Measurements from ENCODE around the gene CER1.
"Not testable (repeated sequence)": the region's sequence is repeated elsewhere in the genome, so short reads cannot be mapped to it uniquely, and the experiment has no call there.

The CER1 gene

DNA sequence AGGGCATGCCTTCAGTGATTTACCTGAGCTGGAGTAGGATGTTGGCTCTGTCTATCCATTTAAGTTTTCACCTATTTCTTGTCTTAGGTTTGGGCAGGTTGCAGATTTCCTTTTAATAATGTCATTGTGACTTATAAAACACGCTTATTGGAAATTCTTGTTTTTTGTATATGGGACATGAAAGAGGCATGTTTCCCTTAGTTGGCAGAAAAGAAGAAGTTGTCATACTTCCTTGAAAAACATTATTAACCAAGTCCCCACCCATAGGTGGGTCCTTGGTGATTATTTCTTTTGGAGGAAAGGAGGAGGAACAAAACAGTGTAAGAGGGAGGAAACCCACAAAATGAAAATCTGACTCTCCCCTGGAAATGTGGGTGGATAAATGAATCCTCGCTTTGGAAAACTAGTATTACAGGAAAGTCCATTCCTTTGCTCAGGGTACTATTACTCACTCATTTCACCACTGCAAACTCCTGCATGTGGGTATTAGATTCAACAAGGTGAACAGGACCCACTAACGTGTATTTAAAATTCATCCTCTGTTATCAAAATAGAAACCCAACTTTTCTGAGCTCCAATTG is 9.3 kb downstream of the CER1 start:
- no peak for DNase-seq

DNA sequence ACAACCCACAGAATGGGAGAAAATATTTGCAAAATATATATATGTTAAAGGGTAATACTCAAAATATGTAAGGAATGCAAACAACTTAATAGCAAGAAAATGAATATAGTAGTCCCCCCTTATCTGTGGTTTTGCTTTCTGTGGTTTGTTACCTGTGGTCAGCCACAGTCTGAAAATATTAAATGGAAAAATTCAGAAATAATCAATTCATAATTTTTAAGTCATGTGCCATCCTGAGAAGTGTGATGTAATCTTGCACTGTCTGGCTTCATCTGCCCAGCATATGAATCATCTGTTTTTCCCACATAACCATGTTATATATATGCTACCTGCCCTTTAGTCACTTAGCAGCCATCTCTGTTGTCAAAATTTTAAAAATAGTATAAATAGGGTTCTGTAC is 11.7 kb downstream of the CER1 start:
- no peak for DNase-seq

DNA sequence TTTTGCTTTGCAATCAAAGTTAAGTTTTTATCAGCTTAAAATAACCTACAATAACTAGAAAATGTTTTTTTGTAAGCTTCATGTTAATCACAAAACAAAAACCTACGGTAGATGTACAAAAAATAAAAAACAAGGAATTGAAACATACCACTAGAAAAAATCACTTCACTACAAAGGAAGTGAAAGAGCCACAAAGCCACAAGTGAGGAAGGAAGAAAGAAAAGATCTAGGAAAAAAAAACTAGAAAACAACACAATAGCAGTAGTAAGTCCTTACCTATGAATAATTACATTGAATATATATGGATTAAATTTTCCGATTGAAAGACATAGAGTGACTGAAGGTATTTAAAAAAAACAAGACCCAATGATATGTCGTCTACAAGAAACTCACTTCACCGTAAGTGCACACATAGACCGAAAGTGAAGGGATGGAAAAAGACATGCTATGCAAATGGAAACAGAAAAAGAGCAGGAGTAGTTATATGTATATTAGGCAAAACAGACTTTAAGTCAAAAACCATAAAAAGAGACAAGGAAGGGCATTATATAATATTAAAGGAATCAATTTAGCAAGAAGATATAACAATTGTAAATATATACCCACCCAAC is 15.9 kb downstream of the CER1 start:
- no peak for DNase-seq

DNA sequence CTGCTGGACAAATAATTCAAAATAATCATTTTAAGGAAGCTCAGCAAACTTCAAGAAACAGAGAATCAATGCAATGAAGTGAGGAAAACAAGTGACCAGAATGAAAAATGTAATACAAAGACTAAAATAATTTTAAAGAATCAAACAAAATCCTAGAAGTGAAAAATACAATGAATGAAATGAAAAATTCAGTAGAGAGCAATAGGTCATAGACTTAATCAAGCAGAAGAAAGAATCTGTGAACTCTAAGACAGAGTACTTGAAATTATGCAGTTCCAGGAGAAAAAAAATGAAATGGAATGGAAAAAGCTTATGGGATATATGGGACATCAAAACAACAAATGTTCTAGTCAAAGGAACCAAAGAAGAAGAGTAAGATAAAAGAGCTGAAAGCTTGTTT is 17.5 kb downstream of the CER1 start:
- DNase-seq: no peak

DNA sequence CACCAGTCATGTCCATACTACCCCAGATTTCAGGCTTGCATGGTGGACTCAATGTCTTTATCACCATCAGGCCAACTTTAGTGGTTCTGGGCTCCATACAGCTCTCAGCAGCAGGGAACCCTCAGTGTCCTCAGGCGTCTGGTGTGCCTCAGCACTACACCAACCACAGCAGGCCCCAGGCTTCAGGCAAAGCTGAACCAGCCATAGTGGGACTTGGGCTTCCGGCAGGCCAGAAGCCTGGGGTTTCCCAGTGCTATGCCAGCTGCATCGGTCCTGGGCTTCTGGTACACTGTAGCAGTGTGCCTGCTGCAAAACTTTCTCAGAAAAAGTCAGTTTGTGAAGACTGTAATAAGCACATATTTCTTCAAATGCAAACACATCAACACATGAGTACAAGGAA is 18.3 kb downstream of the CER1 start:
- no peak for DNase-seq

DNA sequence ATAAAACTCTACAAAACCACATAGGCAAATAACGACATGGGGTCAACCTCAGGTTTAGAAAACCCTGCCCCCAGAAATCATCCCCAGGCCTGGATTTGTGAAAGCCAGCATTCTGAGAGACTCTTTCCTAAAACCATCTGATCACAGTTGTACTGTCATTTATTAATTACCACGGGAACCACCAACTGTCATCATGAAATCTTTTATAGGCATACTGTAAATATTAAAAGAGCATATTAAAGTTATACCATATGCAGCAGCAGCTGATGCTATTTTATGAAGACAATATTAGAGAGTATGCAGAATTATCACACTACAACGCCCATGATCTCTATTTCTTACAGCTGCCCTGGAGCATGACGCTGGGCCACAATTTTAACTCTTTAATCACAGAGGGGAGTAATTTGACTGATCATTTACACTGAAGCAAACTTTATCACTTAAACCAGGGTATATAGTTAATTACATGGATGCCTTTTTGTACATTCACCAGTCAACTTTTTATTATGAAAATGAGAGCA is 20.3 kb downstream of the CER1 start:
- no peak for DNase-seq

DNA sequence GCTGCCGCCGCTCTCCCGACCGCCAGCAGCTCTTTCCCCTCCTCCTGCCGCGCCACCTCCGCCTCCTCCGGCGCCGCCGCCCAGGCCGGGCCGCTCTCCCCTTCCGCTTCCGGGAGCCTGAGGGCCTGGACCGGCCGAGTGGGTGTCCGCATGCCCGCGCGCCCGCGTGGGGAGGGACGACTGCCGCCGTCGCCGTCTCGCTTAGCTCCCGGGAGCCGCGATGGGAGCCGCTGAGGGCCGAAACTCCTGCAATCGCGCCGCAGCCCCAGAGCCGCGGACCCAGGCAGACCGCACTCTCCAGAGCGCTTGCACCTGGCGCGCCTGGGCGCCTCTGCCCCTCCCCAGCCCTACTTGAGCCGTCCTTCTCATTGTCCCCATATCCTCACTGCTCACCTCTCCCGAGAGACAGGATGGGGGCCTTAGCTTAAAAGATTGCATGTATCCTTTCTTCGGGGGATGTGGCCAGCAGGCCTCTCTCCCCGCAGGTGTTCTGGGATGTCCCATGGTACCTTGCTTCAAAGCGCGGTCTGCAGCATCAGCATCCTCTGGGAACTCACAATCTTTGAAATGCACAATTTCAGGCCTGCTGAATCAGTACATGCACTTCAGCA is 29.2 kb downstream of the CER1 start, which contains the start of gene ZDHHC21:
Gene ZDHHC21 (minus strand): TSS at position 182 of the 611 bp plus-strand sequence. CDS start 19,092 bp downstream, outside the sequence.
- DNase-seq: peak; percentile 83

DNA sequence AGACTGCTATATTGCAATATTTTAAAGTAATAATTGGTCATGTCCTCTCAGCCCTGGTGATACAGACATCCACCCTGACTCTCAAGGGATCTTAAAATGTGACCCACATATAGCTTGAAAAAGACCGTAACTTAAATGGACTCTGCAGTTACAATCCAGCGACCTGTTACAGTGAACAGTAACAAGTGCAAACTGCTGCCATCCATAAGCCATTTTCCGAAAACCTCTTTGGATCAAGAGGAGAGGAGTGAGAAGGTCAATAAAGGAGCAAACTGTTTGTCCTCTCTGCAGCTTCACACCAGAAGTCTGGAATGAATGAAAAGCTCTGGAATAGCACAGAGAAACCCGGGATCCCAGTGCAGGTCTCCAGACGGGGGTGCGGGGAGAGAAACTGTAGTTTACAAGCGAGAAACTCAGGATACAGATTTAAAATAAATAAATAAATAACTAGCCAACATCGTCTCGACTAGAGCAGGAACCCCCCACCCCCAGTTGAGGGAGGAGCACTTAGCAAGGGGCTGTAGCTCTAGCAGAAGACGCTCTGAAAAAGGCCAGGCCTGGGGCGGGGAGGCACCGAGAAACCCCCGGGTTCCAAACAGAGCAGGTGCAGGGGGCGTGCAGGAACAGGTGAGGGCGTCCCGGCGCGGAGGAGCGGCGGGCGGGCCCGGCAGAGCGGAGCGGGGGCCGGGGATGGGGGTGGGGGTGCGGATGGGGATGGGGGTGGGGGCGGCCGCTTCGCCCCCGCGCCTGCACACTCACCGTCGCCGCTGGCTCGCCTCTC is 29.9 kb downstream of the CER1 start:
- DNase-seq: peak; percentile 67

DNA sequence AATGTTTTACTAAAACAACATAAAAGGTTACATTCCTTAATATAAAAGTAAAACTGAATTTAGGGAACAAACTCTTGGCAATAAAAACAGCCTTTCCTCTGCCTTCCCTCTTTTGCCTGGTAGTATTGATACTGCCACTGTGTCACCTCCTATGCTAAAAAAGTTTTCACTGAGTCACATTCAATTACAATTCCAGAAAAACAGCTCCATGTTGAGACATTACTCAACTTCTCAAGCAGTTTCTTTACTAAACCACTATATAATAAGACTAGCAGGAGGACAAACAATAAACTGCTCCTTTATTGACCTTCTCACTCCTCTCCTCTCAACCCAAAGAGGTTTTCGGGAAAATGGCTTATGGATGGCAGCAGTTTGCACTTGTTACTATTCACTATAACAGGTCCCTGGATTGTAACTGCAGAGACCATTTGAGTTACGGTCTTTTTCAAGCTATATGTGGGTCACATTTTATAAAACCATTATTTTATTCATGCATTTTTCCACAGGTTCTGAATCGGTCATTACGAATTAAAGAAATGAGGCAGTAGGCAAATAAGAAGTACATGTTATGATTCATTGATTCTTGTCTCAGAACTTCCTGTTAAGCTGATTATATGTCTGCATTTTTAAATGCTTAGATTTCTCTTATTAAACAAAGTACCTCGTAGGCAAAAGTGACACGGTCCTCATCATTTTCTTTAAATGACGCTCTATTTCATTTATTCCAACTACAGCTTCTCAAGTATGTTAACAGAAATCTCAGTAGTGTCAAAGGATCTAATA is 31.4 kb downstream of the CER1 start:
- no peak for DNase-seq

DNA sequence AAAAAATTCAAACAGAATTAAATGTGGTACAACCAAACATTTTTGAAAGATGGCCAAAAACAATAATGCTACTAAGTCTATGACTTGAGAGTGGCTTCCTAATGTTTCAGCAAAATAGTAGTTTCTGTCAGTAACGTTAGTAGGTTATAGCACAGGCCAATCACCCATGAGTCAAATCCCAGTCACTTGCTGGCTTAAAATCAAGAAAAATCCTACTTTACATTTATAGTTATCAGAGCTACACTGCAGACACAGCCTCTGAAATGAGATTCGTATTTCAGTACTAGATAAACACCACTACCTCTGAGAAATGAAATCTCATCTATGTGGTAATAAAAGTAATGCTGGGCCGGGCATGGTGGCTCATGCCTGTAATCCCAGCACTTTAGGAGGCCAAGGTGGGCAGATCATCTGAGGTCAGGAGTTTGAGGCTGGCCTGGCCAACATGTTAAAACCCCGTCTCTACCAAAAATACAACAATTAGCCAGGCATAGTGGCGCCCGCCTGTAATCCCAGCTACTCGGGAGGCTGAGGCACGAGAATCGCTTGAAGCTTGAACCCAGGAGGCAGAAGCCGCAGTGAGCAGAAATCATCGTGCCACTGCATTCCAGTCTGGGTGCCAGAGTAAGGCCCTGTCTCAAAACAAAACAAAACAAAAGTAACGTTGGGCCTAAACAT is 35.4 kb downstream of the CER1 start:
- DNase-seq: no peak

DNA sequence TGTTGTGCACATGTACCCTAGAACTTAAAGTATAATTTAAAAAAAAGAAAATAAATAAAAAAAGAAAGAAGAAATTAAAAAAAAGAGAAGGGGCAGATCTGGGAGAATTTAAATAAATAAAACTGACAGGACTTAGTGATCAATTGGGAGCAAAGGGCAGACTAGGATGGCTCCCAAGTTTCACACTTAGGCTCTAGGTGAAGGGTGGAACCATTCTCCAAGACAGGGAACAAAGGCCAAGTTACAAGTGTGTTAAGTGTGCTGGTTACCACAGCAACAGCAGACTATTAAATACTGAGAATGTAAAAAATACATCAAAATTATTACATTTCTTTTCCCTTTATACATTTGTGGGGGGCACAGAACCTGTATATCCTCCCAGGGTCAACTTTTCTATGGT is 36.4 kb downstream of the CER1 start:
- no peak for DNase-seq

DNA sequence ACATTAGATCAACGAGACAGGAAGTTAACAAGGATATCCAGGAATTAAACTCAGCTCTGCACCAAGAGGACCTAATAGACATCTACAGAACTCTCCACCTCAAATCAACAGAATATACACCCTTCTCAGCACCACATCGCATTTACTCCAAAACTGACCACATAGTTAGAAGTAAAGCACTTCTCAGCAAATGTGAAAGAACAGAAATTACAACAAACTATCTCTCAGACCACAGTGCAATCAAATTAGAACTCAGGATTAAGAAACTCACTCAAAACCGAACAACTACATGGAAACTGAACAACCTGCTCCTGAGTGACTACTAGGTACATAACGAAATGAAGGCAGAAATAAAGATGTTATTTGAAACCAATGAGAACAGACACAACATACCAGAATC is 39.9 kb downstream of the CER1 start:
- DNase-seq: not testable (repeated sequence)

DNA sequence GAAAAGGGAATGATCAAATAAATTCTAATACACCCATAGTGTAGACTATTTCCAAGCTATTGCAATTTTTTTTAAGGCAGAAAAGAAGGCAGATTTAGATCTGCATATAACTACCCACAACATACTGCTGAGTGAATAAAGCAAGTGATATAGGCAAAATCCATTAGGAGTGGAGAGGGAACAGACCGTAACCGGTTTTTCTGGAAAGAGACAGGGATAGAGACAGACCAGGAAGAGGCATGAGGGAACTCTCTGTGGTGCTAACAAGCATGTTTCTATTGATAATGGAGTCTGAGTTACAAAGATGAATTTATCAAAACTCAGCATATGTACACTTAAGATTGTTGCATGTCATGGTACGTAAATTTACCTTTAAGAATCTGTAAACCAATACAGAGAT is 43.8 kb downstream of the CER1 start:
- DNase-seq: no peak

DNA sequence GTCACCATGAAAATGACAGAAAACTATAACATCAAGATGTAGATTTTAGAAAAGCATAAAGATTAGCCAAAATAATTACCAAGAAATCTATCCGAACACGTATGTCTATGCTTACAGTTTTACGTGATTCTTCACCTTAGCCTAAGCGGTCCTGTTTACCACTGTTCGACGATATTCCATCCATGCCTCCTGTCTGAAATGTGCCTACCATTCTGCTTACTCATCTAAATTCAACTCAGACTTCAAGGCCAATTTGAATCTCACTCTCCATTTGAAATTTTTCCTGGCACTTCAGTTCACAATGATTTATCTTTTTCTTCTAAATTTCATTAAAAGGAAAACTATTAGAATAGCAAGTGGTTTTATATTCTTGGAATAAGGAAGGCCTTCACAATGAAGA is 44.7 kb downstream of the CER1 start:
- no peak for DNase-seq

DNA sequence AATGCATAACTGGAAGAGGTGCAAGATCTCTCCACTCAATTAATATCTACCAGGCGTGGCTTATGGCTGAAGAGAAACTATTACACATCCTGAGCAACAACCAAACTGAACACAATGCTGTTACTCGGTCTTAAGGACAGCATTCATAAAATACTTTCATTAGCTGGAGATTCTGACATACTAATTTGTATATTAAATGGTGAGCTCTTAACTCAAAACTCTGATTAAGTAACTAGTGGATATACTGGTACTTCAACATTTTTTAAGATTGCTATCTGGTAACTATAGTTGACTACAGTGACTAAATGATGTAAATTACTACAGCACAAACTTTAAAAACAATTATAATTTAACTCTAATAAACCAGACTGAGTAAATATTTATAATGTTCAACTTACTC is 45.1 kb downstream of the CER1 start:
- DNase-seq: no peak

DNA sequence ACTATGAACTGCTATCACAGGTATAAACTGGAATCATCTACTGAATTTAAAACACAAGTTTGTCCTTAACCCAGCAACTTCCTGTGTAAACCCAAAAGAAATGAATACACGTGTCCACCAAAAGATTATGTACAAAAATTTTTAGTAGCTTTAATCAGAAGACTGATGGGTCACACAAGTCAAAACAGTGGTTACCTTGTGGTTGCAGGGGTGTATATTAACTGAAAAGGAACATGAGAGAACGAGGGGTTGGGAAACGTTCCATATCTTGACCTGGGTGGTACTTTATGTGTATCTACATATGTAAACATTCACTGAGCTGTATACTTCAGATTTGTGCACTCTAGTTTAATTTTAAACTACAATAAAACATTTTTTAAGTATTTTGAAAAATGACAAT is 47.9 kb downstream of the CER1 start:
- no peak for DNase-seq

DNA sequence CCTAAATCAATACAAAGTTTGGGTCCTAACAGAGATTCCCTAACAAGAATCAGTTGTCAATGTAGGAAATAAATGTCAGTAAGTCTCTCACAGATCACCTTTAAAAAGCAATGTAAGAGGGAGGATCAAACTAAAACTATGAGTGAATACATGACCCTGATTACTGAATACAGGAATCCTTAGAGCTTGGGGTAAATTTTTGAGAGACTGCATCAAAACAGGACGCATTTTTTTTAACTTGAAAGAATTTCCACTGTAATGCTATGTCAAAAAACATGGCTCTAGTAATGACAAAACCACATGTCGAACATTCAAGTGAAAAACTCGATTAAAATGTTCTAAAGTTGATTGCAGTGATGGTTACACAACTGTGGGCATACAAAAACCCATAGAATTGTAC is 51.2 kb downstream of the CER1 start:
- no peak for DNase-seq

DNA sequence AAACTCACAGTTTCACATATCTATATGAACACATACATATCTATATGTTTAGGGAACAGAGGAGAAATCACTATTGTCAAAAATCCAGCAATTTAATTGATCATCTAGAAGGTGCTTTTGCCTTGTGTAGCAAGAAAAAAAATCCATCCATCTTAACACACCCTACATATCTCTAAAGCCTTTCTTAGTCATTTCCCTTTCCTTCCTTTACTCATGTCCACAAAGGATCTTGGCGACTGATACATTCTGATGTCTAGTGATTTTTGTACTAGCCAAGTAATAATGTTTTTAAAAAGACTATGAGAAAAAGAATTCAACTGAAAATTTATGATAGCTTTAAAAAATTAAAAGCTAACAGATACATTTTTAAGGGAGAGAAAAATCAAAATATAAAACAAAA is 51.8 kb downstream of the CER1 start:
- DNase-seq: no peak
